CD4-positive, CD25-positive, alpha-beta regulatory T cell (primary cell): ENCODE measurements around the gene OCA2. TPM values are rescaled to one million over a fixed set of nuclear protein-coding genes. Genes with fewer than 3 reads are reported as not detected.

Experiments used
- ATAC-seq, 2 donors: fragments of 150-1000 bp; cut with Tn5 transposase; one replicate each; pipeline ENCODE4 v1.10.0; 2021; ENCODE audit warnings: low read depth in 2 of 2, moderate number of reproducible peaks in 2 of 2, moderate library complexity in 1 of 2
- DNase-seq, 3 donors: peaks; one replicate each; pipeline versions ENCODE4 v3.0.0 to v3.0.0-alpha.2; 2012 to 2022; ENCODE audit warnings: mixed read lengths in 1 of 3
- H3K27ac ChIP-seq: one replicate; pipeline ENCODE4 v1.7.0; 2013; ENCODE audit warnings: mild to moderate bottlenecking, low read length; ENCODE audit not compliant: insufficient read depth, poor library complexity, severe bottlenecking
- H3K27me3 ChIP-seq: one replicate; pipeline ENCODE4 v1.7.0; 2013; ENCODE audit warnings: low read length; ENCODE audit not compliant: control insufficient read depth, insufficient read depth
- H3K36me3 ChIP-seq: one replicate; pipeline ENCODE4 v1.7.0; 2013; ENCODE audit warnings: mild to moderate bottlenecking, low read length, moderate library complexity; ENCODE audit not compliant: control insufficient read depth, insufficient read depth
- H3K4me1 ChIP-seq: 2 replicates; pipeline ENCODE4 v1.7.0; 2013; ENCODE audit warnings: mild to moderate bottlenecking, low read length; ENCODE audit not compliant: insufficient read depth, control insufficient read depth, poor library complexity, severe bottlenecking
- H3K4me3 ChIP-seq: one replicate; pipeline ENCODE4 v1.7.0; 2013; ENCODE audit warnings: low read depth, mild to moderate bottlenecking, low read length, moderate library complexity
- H3K9me3 ChIP-seq, 2 experiments: 1 replicate in 1 of 2; 2 replicates in 1 of 2; pipeline ENCODE4 v1.7.0; 2013; ENCODE audit warnings: low read length in 2 of 2, mild to moderate bottlenecking in 1 of 2, moderate library complexity in 1 of 2; ENCODE audit not compliant: control insufficient read depth in 2 of 2
- H3K27ac Mint-ChIP-seq, 3 donors: one replicate each; pipeline ENCODE4 v1.8.0; 2020 to 2022; ENCODE audit warnings: mild to moderate bottlenecking in 3 of 3, mixed read lengths in 3 of 3, moderate library complexity in 2 of 3
- H3K27me3 Mint-ChIP-seq: one replicate; pipeline ENCODE4 v1.8.0; 2022; ENCODE audit warnings: mild to moderate bottlenecking, mixed read lengths
- H3K36me3 Mint-ChIP-seq: one replicate; pipeline ENCODE4 v1.8.0; 2020; ENCODE audit warnings: mixed read lengths
- H3K4me1 Mint-ChIP-seq, 4 donors: one replicate each; pipeline ENCODE4 v1.8.0; 2020 to 2022; ENCODE audit warnings: mixed read lengths in 4 of 4, mild to moderate bottlenecking in 1 of 4
- H3K4me3 Mint-ChIP-seq, 4 donors: one replicate each; pipeline ENCODE4 v1.8.0; 2020 to 2022; ENCODE audit warnings: mild to moderate bottlenecking in 4 of 4, mixed read lengths in 4 of 4, moderate library complexity in 3 of 4
- H3K9me3 Mint-ChIP-seq, 7 donors: one replicate each; pipeline ENCODE4 v1.8.0; 2020 to 2022; ENCODE audit warnings: mixed read lengths in 7 of 7, mild to moderate bottlenecking in 3 of 7, moderate library complexity in 2 of 7
- polyA plus RNA-seq, 4 donors: library from polyadenylated mRNA; unstranded; fragments of 300-500 nt; fragmentation: Illumina TruSeq; gene quantifications; one replicate each; pipeline ENCODE4 v1.2.3, GENCODE V29; 2021
- total RNA-seq: library from RNA; stranded (reverse); gene quantifications from one replicate; pipeline ENCODE4 v1.2.3, GENCODE V29; 2022

Gene OCA2
- total and polyA plus RNA-seq, 5 donors from 2014 or later: not detected

DNA sequence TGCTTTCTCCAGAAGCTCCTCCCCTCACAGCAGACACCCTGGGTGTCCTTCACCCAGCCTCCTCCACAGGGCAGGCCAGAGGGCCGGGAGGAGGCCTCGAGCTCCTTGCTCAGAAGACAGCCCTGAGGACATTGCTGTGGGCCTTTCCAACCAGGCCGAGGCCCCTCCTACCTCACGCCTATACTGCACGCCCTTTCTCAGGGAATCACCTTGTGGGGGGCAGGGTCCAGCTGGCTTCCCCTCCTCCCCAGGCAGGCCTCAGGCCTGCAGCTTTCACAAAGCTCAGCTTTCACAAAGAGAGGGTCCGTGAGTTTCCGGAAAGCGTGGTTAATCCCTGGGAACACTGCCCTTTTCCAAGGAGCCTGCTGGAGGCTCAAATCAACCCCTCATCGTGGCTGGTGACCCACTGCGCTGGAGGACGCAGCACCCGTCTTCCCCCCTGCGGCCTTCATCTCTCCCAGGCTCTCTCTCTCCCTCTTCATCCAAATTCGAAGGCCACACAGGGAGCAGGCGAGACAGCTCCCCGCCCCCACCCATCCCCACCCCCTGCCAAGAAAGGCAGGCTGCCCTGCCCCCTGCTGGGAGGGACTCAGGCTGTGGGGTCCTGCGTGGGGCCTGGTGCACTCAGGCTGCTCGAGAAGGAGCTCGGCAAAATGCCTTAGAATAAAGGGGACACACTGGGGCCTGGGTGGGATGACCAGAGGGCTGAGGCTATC lies 79.4 kb downstream of the OCA2 start:
- no peak overlapping the region for H3K27ac Mint-ChIP-seq
- H3K36me3 Mint-ChIP-seq: no peaks in the 10 kb centered on the region
- no peaks in the 10 kb centered on the region for H3K9me3 Mint-ChIP-seq
- H3K4me3 ChIP-seq: no peak overlapping the region
- DNase-seq (no peak), ATAC-seq (no peak)
- H3K27me3 Mint-ChIP-seq: no peaks in the 10 kb centered on the region
- no peak overlapping the region for H3K27ac ChIP-seq
- no peak overlapping the region for H3K4me3 Mint-ChIP-seq
- no peaks in the 10 kb centered on the region for H3K4me1 ChIP-seq
- no peaks in the 10 kb centered on the region for H3K36me3 ChIP-seq
- no peaks in the 10 kb centered on the region for H3K4me1 Mint-ChIP-seq
- H3K27me3 ChIP-seq: no peaks in the 10 kb centered on the region
- H3K9me3 ChIP-seq: no peaks in the 10 kb centered on the region

DNA sequence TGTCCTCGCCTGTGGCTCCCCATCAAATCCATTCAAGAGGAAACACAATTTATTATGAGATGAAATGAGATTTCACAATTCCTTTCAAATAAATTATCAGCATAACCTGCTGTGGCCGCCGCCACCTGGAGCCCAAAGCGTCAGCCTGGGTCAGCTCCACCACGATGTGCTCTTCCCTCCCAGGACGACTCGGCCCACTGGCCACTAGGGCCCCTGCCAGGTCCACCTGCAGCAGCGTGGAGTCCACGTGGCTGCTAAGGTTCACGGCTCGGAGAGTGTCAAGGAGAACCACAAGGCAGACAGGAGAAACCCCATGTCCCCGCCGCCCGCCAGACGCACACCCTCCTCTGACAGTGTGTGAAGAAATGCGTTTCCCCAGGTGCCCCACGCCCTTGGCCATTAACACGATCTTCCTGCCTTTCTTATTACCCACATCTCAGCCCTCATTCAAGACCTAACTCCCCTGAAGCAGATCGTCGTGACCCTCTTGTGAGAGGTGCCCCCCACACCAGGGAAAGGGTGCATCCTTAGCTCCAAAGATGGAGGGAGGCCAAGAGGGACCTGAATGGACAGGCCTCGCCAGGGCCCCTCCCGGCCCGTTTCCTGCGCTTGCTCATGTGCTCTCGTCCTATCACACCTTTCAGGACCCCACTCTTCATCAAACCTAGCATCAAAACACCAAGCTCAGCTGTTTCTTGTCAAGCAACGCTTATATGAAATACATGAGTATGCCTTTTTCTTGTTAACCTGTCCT lies 80.6 kb downstream of the OCA2 start:
- H3K4me1 ChIP-seq: no peaks in the 10 kb centered on the region
- ATAC-seq (no peak), DNase-seq (no peak)
- H3K4me3 ChIP-seq: no peak overlapping the region
- Mint-ChIP-seq H3K36me3 (no peaks in the 10 kb centered on the region), H3K4me1 (no peaks in the 10 kb centered on the region), H3K9me3 (no peaks in the 10 kb centered on the region), H3K27ac (no peak overlapping the region), H3K27me3 (no peaks in the 10 kb centered on the region), H3K4me3 (no peak overlapping the region)
- H3K27me3 ChIP-seq: no peaks in the 10 kb centered on the region
- H3K36me3 ChIP-seq: no peaks in the 10 kb centered on the region
- no peak overlapping the region for H3K27ac ChIP-seq
- no peaks in the 10 kb centered on the region for H3K9me3 ChIP-seq

DNA sequence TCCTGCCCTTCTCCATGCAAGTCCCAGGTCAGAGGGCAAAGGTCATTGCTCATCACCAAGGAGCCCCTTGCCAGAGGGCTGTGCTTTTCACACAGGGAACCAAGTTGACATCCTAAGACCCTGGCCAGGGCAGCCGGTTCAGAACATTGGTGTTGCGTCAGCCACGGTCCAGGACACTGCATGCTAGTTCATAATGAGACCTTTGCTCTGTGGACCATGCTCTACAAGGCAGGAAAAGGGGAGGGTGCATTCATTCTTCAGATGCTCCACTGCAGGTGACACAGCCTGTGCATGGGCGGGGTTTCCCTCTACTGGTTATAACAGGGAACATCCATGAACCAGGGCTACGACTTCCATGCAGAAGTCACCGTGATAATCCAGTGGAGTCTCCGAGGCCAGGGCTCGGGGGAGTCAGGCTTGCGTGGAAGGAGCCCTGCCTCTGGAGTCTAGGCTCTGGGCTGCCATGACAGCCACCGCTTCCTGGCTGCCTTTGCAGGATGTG lies 81.6 kb downstream of the OCA2 start:
- no peaks in the 10 kb centered on the region for H3K36me3 Mint-ChIP-seq
- ATAC-seq: no peak

DNA sequence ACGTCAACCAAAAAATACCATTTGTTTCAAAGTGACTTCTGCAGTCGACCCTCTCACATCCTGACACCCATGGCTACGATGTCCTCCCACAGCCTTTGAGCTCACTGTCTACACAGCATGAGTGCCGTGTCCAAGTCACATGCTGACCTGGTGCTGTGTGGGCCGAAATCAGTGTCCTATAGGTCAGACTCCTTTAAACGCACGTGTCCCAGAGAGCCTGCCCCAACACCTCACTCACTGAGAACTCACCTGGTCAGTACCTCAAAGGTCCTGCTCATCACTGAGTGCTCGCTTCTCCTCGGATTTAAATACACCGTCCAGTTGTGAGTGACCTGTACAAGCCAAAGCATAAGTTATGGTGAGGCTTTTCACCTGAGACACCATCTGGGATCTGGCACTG lies 83.3 kb downstream of the OCA2 start:
- H3K27ac Mint-ChIP-seq: no peak overlapping the region
- H3K27me3 Mint-ChIP-seq: no peaks in the 10 kb centered on the region
- H3K27ac ChIP-seq: no peak overlapping the region
- no peak overlapping the region for H3K4me3 Mint-ChIP-seq
- H3K9me3 Mint-ChIP-seq: no peaks in the 10 kb centered on the region
- H3K4me1 Mint-ChIP-seq: no peaks in the 10 kb centered on the region
- ATAC-seq: no peak
- no peaks in the 10 kb centered on the region for H3K4me1 ChIP-seq
- no peak for DNase-seq
- H3K36me3 ChIP-seq: no peaks in the 10 kb centered on the region
- no peaks in the 10 kb centered on the region for H3K36me3 Mint-ChIP-seq
- H3K4me3 ChIP-seq: no peak overlapping the region
- no peaks in the 10 kb centered on the region for H3K27me3 ChIP-seq
- no peaks in the 10 kb centered on the region for H3K9me3 ChIP-seq

More for the DNA sequence above, 81.6 kb downstream of the OCA2 start:
- Mint-ChIP-seq H3K4me3 (no peak overlapping the region), H3K4me1 (no peaks in the 10 kb centered on the region), H3K27ac (peak overlapping the region in 1 of 3 donors; percentile 12), H3K27me3 (no peaks in the 10 kb centered on the region), H3K9me3 (no peaks in the 10 kb centered on the region)
- Histone ChIP-seq H3K4me3 (no peak overlapping the region), H3K27me3 (no peaks in the 10 kb centered on the region), H3K36me3 (no peaks in the 10 kb centered on the region), H3K27ac (no peak overlapping the region), H3K9me3 (no peaks in the 10 kb centered on the region), H3K4me1 (no peaks in the 10 kb centered on the region)
- no peak for DNase-seq

DNA sequence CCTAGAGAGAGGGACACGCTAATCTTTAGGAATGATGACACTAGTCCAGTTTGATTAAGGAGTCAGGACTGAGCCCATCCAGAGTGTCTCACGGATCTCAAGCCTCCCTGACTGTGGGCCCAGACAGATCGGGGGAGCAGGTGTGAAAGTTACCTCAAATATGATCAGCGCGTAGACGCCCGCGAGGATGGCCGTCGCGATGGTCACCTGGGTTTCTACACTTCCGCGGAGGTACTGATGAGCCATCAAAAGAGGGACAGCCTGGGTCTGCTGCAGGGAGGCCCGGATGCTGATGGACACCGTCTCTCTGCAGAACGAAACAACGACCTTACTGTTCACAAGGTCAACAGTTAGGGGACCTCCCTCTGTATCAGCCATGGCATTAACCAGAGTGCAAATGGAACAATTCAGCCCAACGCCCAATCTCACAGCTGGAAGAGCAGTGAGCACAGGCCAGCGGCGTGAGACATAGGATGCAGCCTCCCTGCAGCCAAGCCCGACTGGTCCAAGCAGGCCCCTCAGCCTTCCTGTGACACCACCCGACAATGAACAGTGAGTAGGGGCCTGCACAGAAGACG lies 84.4 kb downstream of the OCA2 start:
- no peak overlapping the region for H3K27ac Mint-ChIP-seq
- no peaks in the 10 kb centered on the region for H3K27me3 ChIP-seq
- DNase-seq: no peak
- no peaks in the 10 kb centered on the region for H3K4me1 ChIP-seq
- H3K36me3 ChIP-seq: no peaks in the 10 kb centered on the region
- no peaks in the 10 kb centered on the region for H3K4me1 Mint-ChIP-seq
- H3K27me3 Mint-ChIP-seq: no peaks in the 10 kb centered on the region
- no peaks in the 10 kb centered on the region for H3K9me3 Mint-ChIP-seq
- no peak overlapping the region for H3K4me3 ChIP-seq
- no peaks in the 10 kb centered on the region for H3K36me3 Mint-ChIP-seq
- ATAC-seq: no peak
- H3K4me3 Mint-ChIP-seq: no peak overlapping the region
- H3K27ac ChIP-seq: no peak overlapping the region
- H3K9me3 ChIP-seq: no peaks in the 10 kb centered on the region

DNA sequence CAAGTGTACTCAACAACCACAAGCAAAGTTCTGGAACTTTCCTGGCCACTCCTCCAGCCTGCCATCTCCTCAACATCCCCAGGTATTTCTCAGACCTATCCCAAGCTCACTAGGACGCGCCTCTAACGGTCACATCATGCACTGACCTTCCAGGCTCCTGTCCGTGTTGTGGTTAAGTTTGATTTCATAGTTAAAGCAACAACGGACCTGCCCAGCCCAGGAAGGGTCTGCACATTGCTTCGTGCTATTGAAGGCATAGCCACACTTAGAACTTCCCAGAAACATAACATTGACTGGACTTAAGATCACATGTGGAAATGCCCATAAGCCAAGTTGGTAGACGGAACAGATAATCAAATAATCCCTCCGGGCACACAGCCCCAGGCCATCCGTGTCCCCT lies 85.1 kb downstream of the OCA2 start:
- DNase-seq (no peak), ATAC-seq (no peak)
- peak overlapping the region in 1 of 3 donors; percentile 6 for H3K27ac Mint-ChIP-seq
- no peak overlapping the region for H3K4me3 ChIP-seq
- H3K9me3 Mint-ChIP-seq: no peaks in the 10 kb centered on the region
- H3K4me1 ChIP-seq: no peaks in the 10 kb centered on the region
- no peaks in the 10 kb centered on the region for H3K36me3 ChIP-seq
- no peak overlapping the region for H3K27ac ChIP-seq
- H3K27me3 ChIP-seq: no peaks in the 10 kb centered on the region
- no peaks in the 10 kb centered on the region for H3K4me1 Mint-ChIP-seq
- no peaks in the 10 kb centered on the region for H3K9me3 ChIP-seq
- H3K36me3 Mint-ChIP-seq: no peaks in the 10 kb centered on the region
- H3K4me3 Mint-ChIP-seq: no peak overlapping the region
- no peaks in the 10 kb centered on the region for H3K27me3 Mint-ChIP-seq

DNA sequence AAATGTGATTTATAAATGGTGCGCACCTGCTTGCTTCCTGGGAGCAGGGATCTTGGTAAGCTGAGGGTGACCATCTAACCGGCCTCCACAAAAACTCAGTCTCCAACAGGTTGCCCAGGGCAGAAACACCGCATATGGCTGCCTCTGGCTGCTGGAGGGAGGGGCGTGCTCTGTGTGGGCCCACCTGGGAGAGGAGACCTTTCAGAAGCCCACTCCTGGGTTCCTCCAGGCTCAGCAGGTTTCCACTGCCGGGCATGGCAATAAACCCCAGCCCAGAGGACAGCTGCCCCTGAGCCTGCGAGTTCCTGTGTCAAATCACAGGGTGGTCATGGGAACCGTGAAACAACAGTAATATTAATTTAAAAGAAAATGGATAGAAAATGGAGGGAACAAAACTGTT lies 85.6 kb downstream of the OCA2 start:
- H3K9me3 ChIP-seq: no peaks in the 10 kb centered on the region
- Mint-ChIP-seq H3K36me3 (no peaks in the 10 kb centered on the region), H3K9me3 (no peaks in the 10 kb centered on the region)

More for the DNA sequence above, 85.6 kb downstream of the OCA2 start:
- Histone ChIP-seq H3K27ac (no peak overlapping the region), H3K4me3 (no peak overlapping the region), H3K27me3 (no peaks in the 10 kb centered on the region), H3K4me1 (no peaks in the 10 kb centered on the region), H3K36me3 (no peaks in the 10 kb centered on the region)
- Mint-ChIP-seq H3K27me3 (no peaks in the 10 kb centered on the region), H3K4me3 (no peak overlapping the region), H3K27ac (no peak overlapping the region), H3K4me1 (no peaks in the 10 kb centered on the region)
- ATAC-seq (no peak), DNase-seq (no peak)
